ENCODE measurements around the gene PLEKHG7. TPM values are rescaled to one million over a fixed set of nuclear protein-coding genes. Genes with fewer than 3 reads are reported as not detected.

PLEKHG7 gene
- total RNA-seq, 6 experiments from 2014 or later, result 0.15 to 0.49 (median 0.23) TPM

DNA sequence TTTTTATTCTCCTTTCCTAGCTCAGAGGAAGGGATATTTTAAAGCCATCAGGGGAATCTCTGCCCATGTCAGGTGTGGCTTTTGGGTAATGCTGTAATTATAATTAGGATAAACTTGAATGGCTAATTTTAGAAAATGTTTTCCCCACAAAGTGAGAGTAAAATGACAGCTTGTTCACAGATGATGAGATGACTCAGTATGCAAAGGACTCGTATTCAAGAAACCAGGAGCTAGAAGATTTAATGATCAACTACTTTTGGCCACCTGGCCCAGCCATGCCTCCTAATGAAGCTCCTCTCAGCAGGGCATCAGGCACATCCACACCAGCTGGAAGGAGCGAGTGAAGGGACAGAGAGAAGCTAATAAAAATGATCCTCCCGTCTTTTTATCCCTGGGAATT is 29.0 kb upstream of the PLEKHG7 start:
- no peak for ATAC-seq
- WGBS (ENCODE audit: insufficient coverage, low coverage, low lambda C conversion rate, missing lambda C conversion rate), result 100% methylated on average over 3 of the region's 3 CpGs
- H3K36me3 ChIP-seq, result no peaks in the 10 kb centered on the region
- H3K4me3 ChIP-seq, result no peak overlapping the region
- H3K27me3 ChIP-seq, result no peaks in the 10 kb centered on the region
- H3K4me1 ChIP-seq, result no peaks in the 10 kb centered on the region
- intact Hi-C loops (cut with DNase I), result no loop called here
- no peak for TF ChIP-seq POLR2A (IDR thresholded peaks at IDR 0.05)
- DNase-seq, result no peak
- no peak overlapping the region for H3K27ac ChIP-seq
- no peaks in the 10 kb centered on the region for H3K9me3 ChIP-seq

DNA sequence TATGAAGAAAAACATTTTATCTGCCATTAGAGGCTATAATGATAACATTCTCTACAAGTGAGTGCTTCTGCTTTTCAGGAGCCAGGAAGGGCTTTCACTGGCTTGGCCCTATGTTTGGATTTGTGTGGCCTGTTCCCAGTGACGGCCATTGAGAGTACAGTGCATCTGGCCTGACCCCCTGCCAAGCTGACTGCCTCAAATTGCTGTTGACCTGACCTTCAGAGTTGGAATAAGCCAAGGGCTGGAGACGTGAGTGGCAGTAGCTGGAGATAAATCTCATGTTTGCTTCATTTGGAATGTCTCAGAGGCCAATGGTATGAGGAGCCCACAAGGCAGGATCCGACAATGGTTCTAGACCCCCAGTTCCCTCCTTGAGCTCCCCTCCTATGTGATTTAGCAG is 28.3 kb upstream of the PLEKHG7 start:
- intact Hi-C loops (cut with DNase I), result no loop called here

DNA sequence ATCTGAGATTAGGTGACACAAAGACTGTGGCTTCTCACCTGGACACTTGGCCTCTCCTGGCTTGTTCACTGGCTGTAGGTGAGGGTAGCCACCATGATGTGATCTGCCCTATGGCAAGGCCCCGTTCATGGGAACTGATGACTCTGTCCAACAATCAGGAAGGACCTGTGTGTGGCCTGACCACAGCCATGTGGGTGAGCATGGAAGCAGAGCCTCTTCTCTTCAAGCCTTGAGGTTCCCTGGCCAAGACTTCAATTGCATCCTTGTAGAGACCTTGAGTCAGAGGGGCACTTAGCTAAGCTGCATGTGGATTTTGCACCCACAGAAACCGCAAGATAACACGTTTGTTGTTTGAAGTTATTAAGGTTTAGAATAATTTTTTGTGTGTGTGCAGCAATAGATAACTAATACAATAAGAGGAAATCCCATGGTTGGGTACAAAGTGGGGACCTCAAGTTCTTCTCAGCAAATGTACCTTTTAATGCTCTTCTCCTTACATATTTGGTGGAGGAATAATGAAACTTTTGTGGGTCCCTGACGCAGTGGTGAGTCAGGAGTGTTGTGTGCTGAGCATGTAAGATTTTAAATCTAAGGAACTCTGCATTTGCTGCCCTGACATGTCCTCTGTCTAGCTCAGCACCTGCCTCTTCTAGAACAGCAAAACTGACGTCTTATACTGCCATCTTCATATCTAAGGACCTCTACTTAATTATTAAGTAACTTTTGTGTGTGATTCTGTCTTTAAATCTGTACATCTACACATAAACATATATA is 27.5 kb upstream of the PLEKHG7 start:
- TF ChIP-seq POLR2A (IDR thresholded peaks at IDR 0.05), result no peak
- TF ChIP-seq, protein P1, sequence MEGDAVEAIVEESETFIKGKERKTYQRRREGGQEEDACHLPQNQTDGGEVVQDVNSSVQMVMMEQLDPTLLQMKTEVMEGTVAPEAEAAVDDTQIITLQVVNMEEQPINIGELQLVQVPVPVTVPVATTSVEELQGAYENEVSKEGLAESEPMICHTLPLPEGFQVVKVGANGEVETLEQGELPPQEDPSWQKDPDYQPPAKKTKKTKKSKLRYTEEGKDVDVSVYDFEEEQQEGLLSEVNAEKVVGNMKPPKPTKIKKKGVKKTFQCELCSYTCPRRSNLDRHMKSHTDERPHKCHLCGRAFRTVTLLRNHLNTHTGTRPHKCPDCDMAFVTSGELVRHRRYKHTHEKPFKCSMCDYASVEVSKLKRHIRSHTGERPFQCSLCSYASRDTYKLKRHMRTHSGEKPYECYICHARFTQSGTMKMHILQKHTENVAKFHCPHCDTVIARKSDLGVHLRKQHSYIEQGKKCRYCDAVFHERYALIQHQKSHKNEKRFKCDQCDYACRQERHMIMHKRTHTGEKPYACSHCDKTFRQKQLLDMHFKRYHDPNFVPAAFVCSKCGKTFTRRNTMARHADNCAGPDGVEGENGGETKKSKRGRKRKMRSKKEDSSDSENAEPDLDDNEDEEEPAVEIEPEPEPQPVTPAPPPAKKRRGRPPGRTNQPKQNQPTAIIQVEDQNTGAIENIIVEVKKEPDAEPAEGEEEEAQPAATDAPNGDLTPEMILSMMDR (IDR thresholded peaks at IDR 0.05), result no peak
- Histone ChIP-seq H3K27me3 (no peaks in the 10 kb centered on the region), H3K4me3 (no peak overlapping the region), H3K27ac (no peak overlapping the region), H3K9me3 (no peaks in the 10 kb centered on the region), H3K4me1 (no peaks in the 10 kb centered on the region), H3K36me3 (no peaks in the 10 kb centered on the region)
- 50% methylated on average over 4 of the region's 5 CpGs for WGBS (ENCODE audit: insufficient coverage, low coverage, low lambda C conversion rate, missing lambda C conversion rate)
- intact Hi-C loops (cut with DNase I), result no loop called here
- ATAC-seq, result no peak
- DNase-seq, result no peak

More for the DNA sequence above, 28.3 kb upstream of the PLEKHG7 start:
- ATAC-seq (no peak), DNase-seq (no peak)
- no peaks in the 10 kb centered on the region for H3K4me1 ChIP-seq
- TF ChIP-seq, protein P1 (IDR thresholded peaks at IDR 0.05), result no peak
- TF ChIP-seq POLR2A (IDR thresholded peaks at IDR 0.05), result no peak
- H3K27me3 ChIP-seq, result no peaks in the 10 kb centered on the region
- H3K36me3 ChIP-seq, result no peaks in the 10 kb centered on the region
- no peak overlapping the region for H3K4me3 ChIP-seq
- 12% methylated on average over 2 of the region's 3 CpGs for WGBS (ENCODE audit: insufficient coverage, low coverage, low lambda C conversion rate, missing lambda C conversion rate)
- no peak overlapping the region for H3K27ac ChIP-seq
- no peaks in the 10 kb centered on the region for H3K9me3 ChIP-seq

DNA sequence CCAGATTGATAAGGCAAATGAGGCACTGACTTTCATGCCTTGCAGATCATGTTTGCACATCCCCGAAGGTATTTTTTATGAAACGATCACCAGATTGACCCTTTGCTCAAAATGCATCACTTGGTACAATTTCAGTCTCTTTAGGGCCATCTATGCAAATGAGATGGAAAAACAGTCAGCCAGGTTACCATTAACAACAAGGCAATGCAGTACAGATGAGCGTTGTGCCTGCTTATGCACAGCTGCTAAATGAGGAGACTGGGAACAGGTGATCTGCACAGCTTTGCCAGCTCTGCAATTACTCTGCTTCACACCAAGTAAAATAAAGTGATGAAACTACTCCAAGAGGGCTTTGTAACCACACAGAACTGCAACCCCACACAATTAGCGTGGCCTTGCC is 26.1 kb upstream of the PLEKHG7 start:
- intact Hi-C loops (cut with DNase I), result no loop called here
- Histone ChIP-seq H3K27ac (no peak overlapping the region), H3K4me1 (no peaks in the 10 kb centered on the region), H3K9me3 (no peaks in the 10 kb centered on the region), H3K27me3 (no peaks in the 10 kb centered on the region), H3K4me3 (no peak overlapping the region), H3K36me3 (no peaks in the 10 kb centered on the region)
- ATAC-seq (no peak), DNase-seq (no peak)
- WGBS (ENCODE audit: insufficient coverage, low coverage, low lambda C conversion rate, missing lambda C conversion rate), result 53% methylated on average over 3 of the region's 4 CpGs
- TF ChIP-seq, protein P1 (IDR thresholded peaks at IDR 0.05), result no peak
- no peak for TF ChIP-seq POLR2A (IDR thresholded peaks at IDR 0.05)

DNA sequence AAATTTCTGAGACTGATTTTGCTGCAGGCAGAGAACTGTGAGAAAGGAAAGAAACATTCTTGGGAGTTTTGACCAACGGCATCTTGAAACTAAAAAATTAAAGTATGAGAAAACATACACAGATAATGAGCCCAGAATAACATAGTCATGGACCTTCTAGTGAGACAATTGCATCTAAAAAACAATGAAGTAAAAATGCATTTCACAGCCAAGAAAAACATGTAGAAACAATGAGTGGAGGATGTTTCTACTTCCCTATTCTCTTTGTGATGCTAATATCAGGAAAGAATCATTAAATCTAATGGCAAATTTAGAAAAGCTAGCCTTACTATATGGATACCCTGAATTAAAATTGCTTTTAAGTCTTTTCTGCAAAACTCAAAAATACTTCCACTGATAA is 12.2 kb upstream of the PLEKHG7 start:
- 80% methylated on average over 1 of the region's 1 CpG for WGBS (ENCODE audit: insufficient coverage, low coverage, low lambda C conversion rate, missing lambda C conversion rate)
- H3K27ac ChIP-seq, result no peak overlapping the region
- no peaks in the 10 kb centered on the region for H3K36me3 ChIP-seq
- no peaks in the 10 kb centered on the region for H3K9me3 ChIP-seq
- H3K4me1 ChIP-seq, result no peaks in the 10 kb centered on the region
- no peak overlapping the region for H3K4me3 ChIP-seq
- intact Hi-C loops (cut with DNase I), result no loop called here
- ATAC-seq (no peak), DNase-seq (no peak)
- no peak for TF ChIP-seq POLR2A (IDR thresholded peaks at IDR 0.05)
- TF ChIP-seq, protein P1 (IDR thresholded peaks at IDR 0.05), result no peak
- no peaks in the 10 kb centered on the region for H3K27me3 ChIP-seq

Data from right lobe of liver (tissue), 6 donors.